HG02623 (cell line): ENCODE results near the gene KCNK16.

Experiments used
- ATAC-seq: cut with Tn5 transposase; IDR thresholded peaks from one replicate; pipeline ENCODE4 v1.9.1; 2021; ENCODE audit warnings: moderate library complexity; ENCODE audit not compliant: unreplicated experiment

The KCNK16 gene

DNA sequence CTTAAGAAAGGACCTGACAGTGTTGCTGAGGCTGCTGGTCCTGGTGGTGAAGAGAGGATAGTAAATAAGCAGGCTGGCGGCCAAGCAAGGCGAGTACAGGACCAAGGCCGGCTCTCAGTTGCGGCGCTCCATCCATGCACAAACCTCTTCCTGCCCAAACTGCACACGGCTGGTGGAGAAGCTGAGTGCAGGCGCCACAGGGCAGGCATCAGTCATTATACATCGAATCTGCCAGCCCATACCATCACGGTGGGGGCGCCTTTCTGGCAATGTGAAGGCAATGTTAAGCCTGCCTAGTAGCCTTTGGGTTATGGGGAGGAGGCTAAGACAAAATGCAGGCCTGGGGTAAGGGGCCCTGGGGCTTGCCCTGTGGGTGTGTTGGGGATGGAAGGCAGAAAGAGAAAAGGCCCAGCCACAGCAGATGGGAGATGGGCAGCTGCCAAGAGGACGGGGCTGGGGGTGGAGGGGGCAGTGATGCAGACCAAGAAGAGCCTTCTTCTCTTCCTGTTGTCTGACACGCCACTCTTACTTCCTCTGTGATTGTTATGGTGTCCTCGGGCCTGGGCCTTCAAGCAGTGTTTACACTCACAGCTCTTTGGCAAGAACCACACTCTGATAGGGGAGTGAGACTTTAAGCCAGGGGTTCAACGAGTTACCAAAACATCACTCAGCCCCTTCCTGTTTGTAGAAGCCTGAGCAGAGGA is 20.3 kb upstream of the KCNK16 start:
- ATAC-seq = no peak

DNA sequence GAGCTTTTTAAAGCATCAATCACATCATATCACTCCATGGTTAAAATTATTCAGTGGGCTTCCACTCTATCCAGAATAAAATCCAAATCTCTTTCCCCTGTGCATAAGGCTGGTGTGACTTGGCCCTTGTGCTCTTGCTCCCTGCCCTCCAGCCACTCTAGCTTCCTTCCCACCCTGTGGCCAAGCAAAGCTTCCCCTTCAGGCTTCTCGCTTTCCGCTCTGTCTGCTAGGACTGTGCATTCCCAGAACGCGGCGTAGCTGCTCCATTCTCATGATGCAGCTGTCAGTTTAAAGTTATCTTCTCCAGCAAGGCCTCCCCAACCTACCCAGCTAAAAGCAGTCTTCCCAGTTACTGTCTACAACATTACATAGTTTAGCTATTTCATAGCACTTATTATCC is 19.4 kb upstream of the KCNK16 start:
- no peak for ATAC-seq

DNA sequence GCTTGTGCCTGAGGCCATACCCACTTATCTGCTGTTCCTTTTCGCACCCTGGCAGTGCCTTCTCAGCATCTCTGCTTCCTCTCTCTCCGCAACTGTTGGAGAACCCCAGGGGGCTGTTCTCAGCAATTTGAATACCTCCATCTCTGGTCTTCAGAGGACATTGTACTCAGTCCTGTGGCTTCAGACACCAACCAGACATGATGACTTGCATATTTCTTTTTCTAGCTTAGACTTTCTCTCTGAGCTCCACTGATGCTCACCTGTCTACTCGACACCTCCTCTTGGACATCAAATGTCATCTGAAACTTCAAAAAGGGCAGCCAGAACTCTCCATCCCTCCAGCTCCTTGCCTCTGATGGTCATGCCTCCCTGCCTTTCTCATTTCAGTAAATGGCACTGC is 18.9 kb upstream of the KCNK16 start:
- no peak for ATAC-seq

- no peak for ATAC-seq
These were observed 17.5 kb upstream of the KCNK16 start for GRCh38 chr6:39339868-39340550.

DNA sequence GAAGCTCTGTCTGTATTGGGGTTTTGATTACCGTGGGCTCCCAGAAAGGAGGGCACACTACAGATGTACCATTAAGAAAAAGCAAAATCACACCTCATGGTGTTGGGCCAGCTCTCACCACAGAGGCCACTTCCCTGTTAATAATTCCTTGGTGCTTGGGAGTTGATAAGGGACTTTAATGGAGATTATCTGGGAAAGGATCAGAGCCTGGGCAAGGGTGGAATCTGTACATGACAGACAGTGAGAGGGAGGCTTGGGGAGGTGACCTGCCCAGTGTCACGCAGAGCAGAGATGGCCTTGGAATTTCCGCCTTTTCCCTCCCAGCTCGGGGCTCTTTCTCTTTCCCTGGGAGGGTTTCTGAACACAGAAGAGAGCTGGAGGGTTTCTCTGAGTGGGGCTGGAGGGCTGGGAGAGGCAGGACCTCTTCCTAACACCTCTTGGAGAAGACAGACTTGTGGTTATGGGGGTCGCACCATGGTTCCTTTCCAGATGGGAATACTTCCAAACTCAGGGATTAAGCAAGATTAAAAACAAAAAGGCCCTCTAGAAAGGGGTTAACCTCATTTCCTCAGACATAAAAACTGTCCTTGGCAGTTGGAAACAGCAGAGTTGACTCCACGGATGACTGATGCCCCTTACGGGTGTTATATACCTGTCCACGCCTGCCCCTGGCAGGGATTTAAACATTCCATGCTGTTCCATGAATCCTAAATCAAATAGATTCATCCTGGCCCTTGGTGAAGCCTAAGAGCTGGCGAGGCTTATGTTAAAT is 16.8 kb upstream of the KCNK16 start:
- ATAC-seq = no peak

GRCh38 chr6:39338397-39338796 is 15.9 kb upstream of the KCNK16 start:
- no peak for ATAC-seq

- ATAC-seq = no peak
These were observed 13.5 kb upstream of the KCNK16 start for GRCh38 chr6:39335780-39336545.

DNA sequence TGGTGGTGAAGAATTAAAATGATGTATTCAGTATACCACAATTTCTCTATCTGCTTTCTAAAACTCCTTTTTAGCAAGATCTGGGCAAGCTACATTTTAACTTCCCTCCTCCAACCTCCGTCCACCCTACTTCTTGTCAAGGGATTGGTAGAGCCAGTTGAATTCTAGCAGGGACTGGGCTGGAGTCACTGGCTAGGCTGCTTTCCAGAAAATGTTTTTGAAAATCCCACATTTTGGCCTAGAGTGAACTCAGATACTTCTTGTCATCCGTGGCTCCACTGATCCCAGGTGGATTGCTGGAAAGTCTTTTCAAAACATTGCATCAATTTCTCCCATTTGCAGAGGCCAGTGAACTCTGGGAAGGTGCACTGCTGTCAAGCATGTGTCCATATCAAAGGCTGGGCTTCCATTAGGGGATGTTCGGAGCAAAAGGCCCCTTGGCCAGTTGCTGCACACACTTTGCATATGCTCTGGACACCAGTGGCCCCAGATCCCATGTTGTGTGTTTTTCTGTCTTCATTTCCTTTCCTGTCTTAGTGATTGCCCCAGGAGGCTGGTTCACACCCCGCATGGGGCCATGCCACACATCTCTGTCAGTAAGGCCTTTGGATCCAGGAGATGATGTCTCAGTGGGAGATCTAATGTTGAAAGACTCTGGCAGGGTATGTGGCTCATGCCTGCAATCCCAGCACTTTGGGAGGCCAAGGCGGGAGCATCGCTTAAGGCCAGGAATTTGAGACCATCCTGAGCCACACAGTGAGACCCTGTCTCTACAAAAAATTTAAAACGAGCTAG is 11.3 kb upstream of the KCNK16 start:
- ATAC-seq = no peak

GRCh38 chr6:39330476-39330875 is 8.0 kb upstream of the KCNK16 start:
- no peak for ATAC-seq

GRCh38 chr6:39330057-39330456 is 7.6 kb upstream of the KCNK16 start:
- ATAC-seq = peak; percentile 70

DNA sequence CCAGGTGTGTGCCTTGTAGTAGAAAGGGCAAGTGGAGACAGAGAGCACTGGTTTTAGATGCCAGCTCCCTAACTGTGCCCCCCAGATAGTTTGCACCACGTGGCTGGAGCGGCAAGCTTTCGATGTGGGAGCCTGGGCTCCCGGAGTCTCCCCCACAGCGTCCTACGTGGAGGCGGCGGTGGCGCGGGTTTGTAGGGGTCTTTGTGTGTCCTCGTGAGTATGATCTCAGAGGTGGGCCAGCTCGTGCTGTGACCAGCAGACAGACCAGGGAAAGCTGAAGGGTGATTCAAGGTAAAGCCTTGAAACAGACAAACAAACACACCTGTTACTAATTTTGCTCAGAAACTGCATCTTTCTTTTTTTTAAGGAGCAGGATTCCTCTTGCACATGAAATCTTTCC is 5.6 kb upstream of the KCNK16 start:
- ATAC-seq = no peak

- ATAC-seq = no peak
These were observed 5.0 kb upstream of the KCNK16 start for GRCh38 chr6:39327507-39327906.

GRCh38 chr6:39321761-39322160 is 741 bp downstream of the KCNK16 start:
- ATAC-seq = no peak

GRCh38 chr6:39320363-39320984 is 2.0 kb downstream of the KCNK16 start:
- ATAC-seq = no peak

DNA sequence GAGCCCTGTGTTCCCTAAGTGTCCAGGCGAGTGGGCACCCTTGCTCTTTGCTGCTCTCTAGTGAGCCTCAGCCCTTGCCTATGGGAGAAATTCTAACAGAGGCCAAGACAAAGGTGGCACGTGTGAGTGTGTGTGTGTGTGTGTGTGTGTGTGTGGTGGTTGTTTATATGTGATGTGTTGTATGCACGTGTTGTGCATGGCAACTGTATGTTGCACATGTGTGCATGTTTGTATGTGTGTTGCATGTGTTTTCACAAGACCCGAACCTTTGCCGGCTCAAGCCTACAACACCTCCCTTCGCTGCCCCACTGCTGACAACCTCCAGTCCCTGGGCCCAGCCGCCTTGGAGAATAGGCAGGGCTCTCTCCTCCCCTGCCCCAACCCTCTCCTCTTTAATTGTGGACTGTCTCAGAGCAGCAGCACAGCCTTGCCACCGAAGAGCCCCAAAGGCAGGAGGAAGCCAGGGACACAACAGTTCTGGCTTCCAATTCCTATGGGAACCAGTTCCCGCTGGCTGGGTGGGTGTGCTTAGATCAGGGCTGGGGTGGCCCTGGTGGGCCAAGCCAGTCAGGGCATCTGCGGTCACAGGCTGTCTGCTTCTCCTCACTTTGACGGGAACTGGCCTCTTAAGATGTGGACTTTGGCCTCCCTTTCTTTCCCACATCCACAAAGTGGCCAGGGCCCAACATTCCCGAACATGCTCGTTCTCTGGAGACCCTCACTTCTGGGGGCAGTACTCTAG is 2.7 kb downstream of the KCNK16 start:
- ATAC-seq = no peak

GRCh38 chr6:39317256-39317655 is 5.2 kb downstream of the KCNK16 start:
- ATAC-seq = no peak

DNA sequence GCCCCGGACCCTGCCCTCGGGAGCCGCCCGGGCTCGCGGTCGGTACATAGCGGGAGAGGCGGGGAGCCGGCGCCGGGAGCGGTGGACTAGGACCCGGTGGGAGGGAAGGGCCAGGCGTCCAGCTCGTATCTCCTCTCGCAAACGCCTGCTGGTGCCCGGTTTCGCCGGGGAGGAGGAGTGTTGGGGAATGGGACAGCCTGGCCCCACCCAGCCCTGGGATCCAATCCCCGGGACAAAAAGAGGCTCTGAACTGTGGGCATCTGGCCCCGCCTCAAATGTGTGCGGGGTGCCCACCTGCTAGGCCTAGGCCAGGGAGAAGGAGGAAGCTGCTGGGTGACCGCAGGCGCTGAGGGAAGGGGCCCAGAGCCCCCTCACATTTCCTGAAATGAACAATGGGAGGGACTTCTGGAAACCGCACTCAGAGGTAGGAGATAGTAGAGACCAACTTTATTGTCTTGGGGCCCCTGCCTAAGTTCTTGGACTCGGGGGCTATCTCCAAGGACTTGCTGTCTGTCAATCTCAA is 8.2 kb downstream of the KCNK16 start, which contains the start of gene KCNK17:
TSS of gene KCNK17 (minus strand) at position 147 of the 523 bp plus-strand sequence. CDS start at position 48, 99 bp downstream.
- no peak for ATAC-seq

- ATAC-seq = no peak
These were observed 8.8 kb downstream of the KCNK16 start for GRCh38 chr6:39313526-39314272.
